MCF 10A (cell line): ENCODE results near the gene FCHSD2. TPM values are rescaled to one million over a fixed set of nuclear protein-coding genes. Genes with fewer than 3 reads are reported as not detected.

ENCODE experiments used
- BruUV-seq: library from RNA; stranded (reverse); fragments of 400-500 nt; replicated peaks from 2 replicates; lab custom pipeline; 2021; lab: Mats Ljungman, UMichigan
- CTCF ChIA-PET: fragments of 300-600 bp; sonication (Branson Sonifier 250); formaldehyde crosslinking; extraction: SDS; loops from one replicate; lab custom pipeline; 2021; ENCODE audit warnings: antibody characterized with exemption, inconsistent platforms; lab: Yijun Ruan, JAX
- POLR2A ChIA-PET: fragments of 300-600, 350-650 bp; sonication (Branson Sonifier 250); formaldehyde crosslinking; extraction: SDS; loops from one replicate; lab custom pipeline; 2020; ENCODE audit warnings: antibody characterized with exemption, inconsistent platforms; lab: Yijun Ruan, JAX
- DNase-seq: peaks from one replicate; pipeline ENCODE4 v3.0.0-alpha.2; 2018; ENCODE audit not compliant: unreplicated experiment
- H3K27ac Mint-ChIP-seq: one replicate; pipeline ENCODE4 v1.8.0; 2022; ENCODE audit warnings: mild to moderate bottlenecking, low read depth, mixed read lengths; ENCODE audit not compliant: unreplicated experiment
- H3K27me3 Mint-ChIP-seq: one replicate; pipeline ENCODE4 v1.8.0; 2022; ENCODE audit warnings: mixed read lengths; ENCODE audit not compliant: insufficient read depth, unreplicated experiment
- H3K36me3 Mint-ChIP-seq: one replicate; pipeline ENCODE4 v1.8.0; 2022; ENCODE audit warnings: mild to moderate bottlenecking, moderate library complexity, mixed read lengths; ENCODE audit not compliant: insufficient read depth, unreplicated experiment
- H3K4me1 Mint-ChIP-seq: one replicate; pipeline ENCODE4 v1.8.0; 2022; ENCODE audit warnings: mixed read lengths; ENCODE audit not compliant: insufficient read depth, unreplicated experiment
- H3K4me3 Mint-ChIP-seq: one replicate; pipeline ENCODE4 v1.8.0; 2022; ENCODE audit warnings: mild to moderate bottlenecking, moderate library complexity, mixed read lengths; ENCODE audit not compliant: unreplicated experiment
- H3K9me3 Mint-ChIP-seq: one replicate; pipeline ENCODE4 v1.8.0; 2022; ENCODE audit warnings: mixed read lengths; ENCODE audit not compliant: unreplicated experiment
- CTCF ChIP-seq: fragments of 200-600 bp; IDR thresholded peaks from one replicate; pipeline ENCODE4 v1.8.0; 2022; ENCODE audit warnings: antibody characterized with exemption, mild to moderate bottlenecking; ENCODE audit not compliant: unreplicated experiment
- intact Hi-C: fragments of 100-400 bp; cut with micrococcal nuclease; formaldehyde crosslinking; loops from 2 replicates; pipeline ENCODE4 v1.14.1; 2022
- total RNA-seq: library from RNA; stranded (reverse); gene quantifications from 2 replicates; pipeline ENCODE4 v1.2.3, GENCODE V29; 2022

The FCHSD2 gene
- total RNA-seq, 1 experiment from 2014 or later: 12.8 TPM

GRCh38 chr11:73012121-73012863 lies 129.8 kb downstream of the FCHSD2 start:
- CTCF ChIA-PET: no interaction called here
- no TSS peak for BruUV-seq
- no peak overlapping the region for H3K4me3 Mint-ChIP-seq
- H3K27me3 Mint-ChIP-seq: no peaks in the 10 kb centered on the region
- no peak for TF ChIP-seq CTCF
- no peak for DNase-seq
- no peaks in the 10 kb centered on the region for H3K36me3 Mint-ChIP-seq
- intact Hi-C loops: no loop called here
- POLR2A ChIA-PET: interaction anchor here (0.6 to 1.2 kb wide), 2 partner anchors 13 to 276 kb away, joined by 3 read pairs; no protein-coding TSS in a partner anchor
- H3K27ac Mint-ChIP-seq: no peak overlapping the region
- H3K4me1 Mint-ChIP-seq: peaks cover 14% of the 10 kb centered on the region
- peaks cover 7% of the 10 kb centered on the region for H3K9me3 Mint-ChIP-seq

- Mint-ChIP-seq H3K4me1 (peaks cover 18% of the 10 kb centered on the region), H3K4me3 (no peak overlapping the region), H3K27ac (no peak overlapping the region), H3K27me3 (no peaks in the 10 kb centered on the region), H3K36me3 (no peaks in the 10 kb centered on the region), H3K9me3 (peaks cover 7% of the 10 kb centered on the region)
- no peak for TF ChIP-seq CTCF
- CTCF ChIA-PET: no interaction called here
- BruUV-seq: no TSS peak
- DNase-seq: no peak
- POLR2A ChIA-PET: interaction anchor here (0.6 kb wide), 1 partner anchor 277 kb away, joined by 3 read pairs; no protein-coding TSS in a partner anchor
- intact Hi-C loops: no loop called here
Measured at GRCh38 chr11:73011126-73011817, 130.8 kb downstream of the FCHSD2 start.

GRCh38 chr11:73009972-73010371 lies 132.1 kb downstream of the FCHSD2 start:
- POLR2A ChIA-PET: no interaction called here
- CTCF ChIA-PET: no interaction called here
- H3K36me3 Mint-ChIP-seq: no peaks in the 10 kb centered on the region
- intact Hi-C loops: no loop called here
- H3K27ac Mint-ChIP-seq: no peak overlapping the region
- no peaks in the 10 kb centered on the region for H3K27me3 Mint-ChIP-seq
- H3K4me3 Mint-ChIP-seq: no peak overlapping the region
- no TSS peak for BruUV-seq
- no peak for DNase-seq
- H3K9me3 Mint-ChIP-seq: peaks cover 7% of the 10 kb centered on the region
- TF ChIP-seq CTCF: no peak
- H3K4me1 Mint-ChIP-seq: peaks cover 21% of the 10 kb centered on the region

GRCh38 chr11:73004088-73004487 lies 138.0 kb downstream of the FCHSD2 start:
- intact Hi-C loops: no loop called here
- CTCF ChIA-PET: interaction anchor here (0.7 kb wide), 1 partner anchor 160 kb away, joined by 4 read pairs; no protein-coding TSS in a partner anchor

More at GRCh38 chr11:73004088-73004487, 138.0 kb downstream of the FCHSD2 start:
- peaks cover 20% of the 10 kb centered on the region for H3K4me1 Mint-ChIP-seq
- no peaks in the 10 kb centered on the region for H3K27me3 Mint-ChIP-seq
- DNase-seq: no peak
- TF ChIP-seq CTCF: no peak
- BruUV-seq: no TSS peak
- H3K4me3 Mint-ChIP-seq: no peak overlapping the region
- H3K9me3 Mint-ChIP-seq: no peaks in the 10 kb centered on the region
- POLR2A ChIA-PET: no interaction called here
- no peaks in the 10 kb centered on the region for H3K36me3 Mint-ChIP-seq
- H3K27ac Mint-ChIP-seq: no peak overlapping the region
